GM18526 (cell line): Measurements from ENCODE around the gene CEND1.

Experiments
- POLR2A ChIP-seq: IDR thresholded peaks from 3 replicates; pipeline ENCODE4 v1.6.1; 2011; ENCODE audit not compliant: insufficient read length; ENCODE audit errors: extremely low read depth

The CEND1 gene

GRCh38 chr11:830295-831117, 40.6 kb upstream of the CEND1 start:
- no peak for TF ChIP-seq POLR2A

GRCh38 chr11:829847-830294, 40.0 kb upstream of the CEND1 start:
- peak; percentile 27 for TF ChIP-seq POLR2A

GRCh38 chr11:829176-829846, 39.4 kb upstream of the CEND1 start:
- TF ChIP-seq POLR2A = no peak

GRCh38 chr11:828506-829175, 38.8 kb upstream of the CEND1 start:
- TF ChIP-seq POLR2A = no peak

- TF ChIP-seq POLR2A = no peak
These were observed 38.0 kb upstream of the CEND1 start, which contains the start of gene CRACR2B for GRCh38 chr11:827897-828192. Gene CRACR2B, plus strand, starts transcription at chr11:827919. Its CDS starts 689 bp downstream, at chr11:828608.

- no peak for TF ChIP-seq POLR2A
These were observed 37.4 kb upstream of the CEND1 start for GRCh38 chr11:827146-827896.

GRCh38 chr11:826836-827145, 36.9 kb upstream of the CEND1 start:
- no peak for TF ChIP-seq POLR2A

GRCh38 chr11:826227-826621, 36.3 kb upstream of the CEND1 start:
- TF ChIP-seq POLR2A = no peak

GRCh38 chr11:825366-826226, 35.7 kb upstream of the CEND1 start:
- TF ChIP-seq POLR2A = no peak

- no peak for TF ChIP-seq POLR2A
These were observed 35.1 kb upstream of the CEND1 start for GRCh38 chr11:824942-825341.

- no peak for TF ChIP-seq POLR2A
These were observed 34.5 kb upstream of the CEND1 start for GRCh38 chr11:824292-824880.

GRCh38 chr11:823441-824291, 33.8 kb upstream of the CEND1 start:
- no peak for TF ChIP-seq POLR2A

GRCh38 chr11:821512-822371, 31.9 kb upstream of the CEND1 start:
- no peak for TF ChIP-seq POLR2A
